ENCODE data around the gene SH3D21.

The SH3D21 gene

GRCh38 chr1:36274201-36274600 lies 32.0 kb upstream of the SH3D21 start:
- TF ChIP-seq, protein P1, sequence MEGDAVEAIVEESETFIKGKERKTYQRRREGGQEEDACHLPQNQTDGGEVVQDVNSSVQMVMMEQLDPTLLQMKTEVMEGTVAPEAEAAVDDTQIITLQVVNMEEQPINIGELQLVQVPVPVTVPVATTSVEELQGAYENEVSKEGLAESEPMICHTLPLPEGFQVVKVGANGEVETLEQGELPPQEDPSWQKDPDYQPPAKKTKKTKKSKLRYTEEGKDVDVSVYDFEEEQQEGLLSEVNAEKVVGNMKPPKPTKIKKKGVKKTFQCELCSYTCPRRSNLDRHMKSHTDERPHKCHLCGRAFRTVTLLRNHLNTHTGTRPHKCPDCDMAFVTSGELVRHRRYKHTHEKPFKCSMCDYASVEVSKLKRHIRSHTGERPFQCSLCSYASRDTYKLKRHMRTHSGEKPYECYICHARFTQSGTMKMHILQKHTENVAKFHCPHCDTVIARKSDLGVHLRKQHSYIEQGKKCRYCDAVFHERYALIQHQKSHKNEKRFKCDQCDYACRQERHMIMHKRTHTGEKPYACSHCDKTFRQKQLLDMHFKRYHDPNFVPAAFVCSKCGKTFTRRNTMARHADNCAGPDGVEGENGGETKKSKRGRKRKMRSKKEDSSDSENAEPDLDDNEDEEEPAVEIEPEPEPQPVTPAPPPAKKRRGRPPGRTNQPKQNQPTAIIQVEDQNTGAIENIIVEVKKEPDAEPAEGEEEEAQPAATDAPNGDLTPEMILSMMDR (IDR thresholded peaks at IDR 0.05; ENCODE audit: extremely low read depth, missing control alignments), result no peak
- DNase-seq (ENCODE audit: low spot score), result no peak

- TF ChIP-seq, protein P1 (IDR thresholded peaks at IDR 0.05; ENCODE audit: extremely low read depth, missing control alignments), result no peak
- no peak for DNase-seq (ENCODE audit: low spot score)
Observed at GRCh38 chr1:36276688-36277087, 29.5 kb upstream of the SH3D21 start.

- no peak for DNase-seq (ENCODE audit: low spot score)
Observed at GRCh38 chr1:36279110-36279788, 26.9 kb upstream of the SH3D21 start.

DNA sequence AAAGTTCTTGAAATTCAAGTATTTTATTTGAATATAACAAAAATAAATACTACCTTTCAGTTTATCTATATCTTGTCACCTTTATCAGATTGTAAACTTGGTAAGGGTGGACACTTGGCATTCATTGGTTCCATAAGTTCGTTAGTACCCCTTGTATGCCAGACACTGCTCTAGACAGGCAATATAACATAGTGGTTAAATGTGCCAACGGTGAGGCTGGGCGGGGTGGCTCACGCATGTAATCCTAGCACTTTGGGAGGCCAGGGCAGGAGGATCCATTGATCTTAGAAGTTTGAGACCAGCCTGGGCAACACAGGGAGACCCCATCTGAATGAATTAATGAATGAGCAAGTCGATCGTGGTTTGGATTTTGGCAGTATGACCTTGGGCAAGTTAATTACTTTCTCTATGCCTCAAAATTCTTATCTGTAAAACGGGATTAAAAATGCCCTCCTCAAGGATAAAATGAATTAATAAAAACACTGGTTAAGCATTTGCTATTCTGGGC lies 26.3 kb upstream of the SH3D21 start:
- DNase-seq (ENCODE audit: low spot score), result no peak
- TF ChIP-seq, protein P1 (IDR thresholded peaks at IDR 0.05; ENCODE audit: extremely low read depth, missing control alignments), result no peak

More at GRCh38 chr1:36279110-36279788, 26.9 kb upstream of the SH3D21 start:
- TF ChIP-seq, protein P1 (IDR thresholded peaks at IDR 0.05; ENCODE audit: extremely low read depth, missing control alignments), result no peak

DNA sequence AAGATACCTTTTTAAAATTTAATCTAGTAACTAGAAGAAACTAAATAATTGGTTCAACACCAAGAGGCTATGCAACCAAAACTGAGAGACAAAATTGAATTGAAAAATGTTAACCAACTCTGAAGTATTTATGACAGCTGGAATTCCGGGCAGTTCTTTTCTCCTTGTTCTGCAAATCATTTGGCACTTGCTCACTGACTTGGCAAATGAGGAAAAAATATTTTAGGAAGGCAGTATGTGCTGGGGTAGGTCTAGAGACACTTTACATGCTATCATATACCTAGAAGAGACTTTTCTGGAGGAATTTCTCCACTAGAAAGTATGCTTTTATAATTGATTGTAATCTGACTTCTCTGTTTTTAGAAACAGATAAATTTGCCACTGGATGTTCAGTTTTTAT lies 22.1 kb upstream of the SH3D21 start:
- DNase-seq (ENCODE audit: low spot score), result no peak
- TF ChIP-seq, protein P1 (IDR thresholded peaks at IDR 0.05; ENCODE audit: extremely low read depth, missing control alignments), result no peak

- TF ChIP-seq, protein P1 (IDR thresholded peaks at IDR 0.05; ENCODE audit: extremely low read depth, missing control alignments), result no peak
- no peak for DNase-seq (ENCODE audit: low spot score)
Observed at GRCh38 chr1:36284517-36284916, 21.7 kb upstream of the SH3D21 start.

GRCh38 chr1:36285443-36286101 lies 20.6 kb upstream of the SH3D21 start:
- TF ChIP-seq, protein P1 (IDR thresholded peaks at IDR 0.05; ENCODE audit: extremely low read depth, missing control alignments), result peak; percentile 63
- peak; percentile 68 for DNase-seq (ENCODE audit: low spot score)
